MM.1S (cell line): ENCODE data around the gene ADAMTS18.
"Not testable (repeated sequence)": the region's sequence is repeated elsewhere in the genome, so short reads cannot be mapped to it uniquely, and the experiment has no call there.

Source experiments
- DNase-seq: peaks from one replicate; pipeline ENCODE4 v3.0.0-alpha.2; 2015
- H2AFZ ChIP-seq: fragments of 300-600 bp; sonication (generic); 2 replicates; pipeline ENCODE4 v1.6.0; 2016; ENCODE audit warnings: antibody characterized with exemption, low read length
- H3F3A ChIP-seq: fragments of 300-600 bp; sonication (generic); 2 replicates; pipeline ENCODE4 v1.6.1; 2016; ENCODE audit warnings: mild to moderate bottlenecking, antibody characterized with exemption, low read length, moderate library complexity, mixed read lengths; ENCODE audit not compliant: insufficient read depth
- H3K27ac ChIP-seq: fragments of 300-600 bp; sonication (generic); 2 replicates; pipeline ENCODE4 v1.5.1; 2016; ENCODE audit warnings: mild to moderate bottlenecking, low read length
- H3K27me3 ChIP-seq: fragments of 300-600 bp; sonication (generic); replicated peaks from 2 replicates; pipeline ENCODE4 v1.6.0; 2016; ENCODE audit warnings: low read length; ENCODE audit not compliant: insufficient read depth
- H3K36me3 ChIP-seq: fragments of 300-600 bp; sonication (generic); replicated peaks from 2 replicates; pipeline ENCODE4 v1.6.1; 2016; ENCODE audit warnings: mild to moderate bottlenecking, low read length, mixed read lengths; ENCODE audit not compliant: insufficient read depth
- H3K4me1 ChIP-seq: fragments of 300-600 bp; sonication (generic); 2 replicates; pipeline ENCODE4 v1.6.1; 2016; ENCODE audit warnings: low read length, mixed read lengths
- H3K4me2 ChIP-seq: fragments of 300-600 bp; sonication (generic); 2 replicates; pipeline ENCODE4 v1.6.0; 2016; ENCODE audit warnings: low read depth, low read length
- H3K4me3 ChIP-seq: fragments of 300-600 bp; sonication (generic); 2 replicates; pipeline ENCODE4 v1.5.1; 2016; ENCODE audit warnings: low read length, mixed read lengths
- H3K79me2 ChIP-seq: fragments of 300-600 bp; sonication (generic); 2 replicates; pipeline ENCODE4 v1.6.1; 2016; ENCODE audit warnings: mixed run types, low read length, mixed read lengths
- H3K9ac ChIP-seq: fragments of 300-600 bp; sonication (generic); 2 replicates; pipeline ENCODE4 v1.6.1; 2016; ENCODE audit warnings: low read length, mixed read lengths
- H3K9me2 ChIP-seq: fragments of 300-600 bp; sonication (generic); replicated peaks from 2 replicates; pipeline ENCODE4 v1.6.1; 2016; ENCODE audit warnings: mild to moderate bottlenecking, low read length, mixed read lengths; ENCODE audit not compliant: insufficient read depth
- H3K9me3 ChIP-seq: fragments of 300-600 bp; sonication (generic); replicated peaks from 2 replicates; pipeline ENCODE4 v1.6.1; 2016; ENCODE audit warnings: mild to moderate bottlenecking, low read length, mixed read lengths; ENCODE audit not compliant: insufficient read depth
- H4K20me1 ChIP-seq: fragments of 300-600 bp; sonication (generic); 2 replicates; pipeline ENCODE4 v1.6.1; 2016; ENCODE audit warnings: mild to moderate bottlenecking, low read length, moderate library complexity, mixed read lengths; ENCODE audit not compliant: insufficient read depth
- EZH2 ChIP-seq: fragments of 300-600 bp; sonication (generic); optimal IDR thresholded peaks from 2 replicates; pipeline ENCODE3; 2017; ENCODE audit warnings: low read depth, mild to moderate bottlenecking, antibody characterized with exemption, low read length, mixed read lengths
- EZH2phosphoT487 ChIP-seq: fragments of 300-600 bp; sonication (generic); IDR thresholded peaks from 2 replicates; pipeline ENCODE4 v1.6.1; 2018; ENCODE audit warnings: antibody characterized with exemption, low read length
- TF ChIP-seq, protein P1 (sequence below): fragments of 300-600 bp; sonication (generic); IDR thresholded peaks from 2 replicates; pipeline ENCODE4 v1.5.1; 2016; ENCODE audit warnings: antibody characterized with exemption, low read length, mixed read lengths

ADAMTS18 gene

DNA sequence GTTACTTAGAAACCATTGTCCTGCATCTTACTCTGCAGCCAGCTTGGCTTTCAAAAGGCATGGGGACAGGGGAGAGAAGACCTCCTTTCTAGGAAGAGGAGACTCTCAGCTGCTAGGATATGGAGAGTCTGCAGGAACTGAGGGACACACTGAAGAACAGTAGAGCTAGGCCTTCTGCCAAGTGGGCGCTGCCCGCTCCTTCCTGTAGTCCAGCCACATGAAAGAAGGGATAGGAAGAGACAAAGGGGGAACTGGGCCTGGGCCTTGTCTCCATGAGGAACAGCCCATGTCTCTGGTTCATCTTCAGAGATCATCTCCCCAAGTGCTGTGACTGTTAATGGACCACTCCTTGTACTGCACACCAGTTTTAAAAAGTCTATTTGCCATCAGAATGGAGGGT, 157.3 kb downstream of the ADAMTS18 start:
- Histone ChIP-seq H3F3A (no peaks in the 10 kb centered on the region), H3K9ac (no peak overlapping the region), H3K79me2 (no peaks in the 10 kb centered on the region), H3K4me3 (no peak overlapping the region), H3K9me2 (no peaks in the 10 kb centered on the region), H3K4me2 (peak overlapping the region; percentile 4; the same call in 1 of the 2 replicates), H3K27me3 (no peaks in the 10 kb centered on the region), H3K36me3 (no peaks in the 10 kb centered on the region), H3K9me3 (no peaks in the 10 kb centered on the region), H3K4me1 (peaks cover 3% of the 10 kb centered on the region; the same call in 1 of the 2 replicates), H3K27ac (no peak overlapping the region), H4K20me1 (no peaks in the 10 kb centered on the region), H2AFZ (no peak overlapping the region)
- no peak for TF ChIP-seq EZH2phosphoT487
- no peak for TF ChIP-seq EZH2
- TF ChIP-seq, protein P1, sequence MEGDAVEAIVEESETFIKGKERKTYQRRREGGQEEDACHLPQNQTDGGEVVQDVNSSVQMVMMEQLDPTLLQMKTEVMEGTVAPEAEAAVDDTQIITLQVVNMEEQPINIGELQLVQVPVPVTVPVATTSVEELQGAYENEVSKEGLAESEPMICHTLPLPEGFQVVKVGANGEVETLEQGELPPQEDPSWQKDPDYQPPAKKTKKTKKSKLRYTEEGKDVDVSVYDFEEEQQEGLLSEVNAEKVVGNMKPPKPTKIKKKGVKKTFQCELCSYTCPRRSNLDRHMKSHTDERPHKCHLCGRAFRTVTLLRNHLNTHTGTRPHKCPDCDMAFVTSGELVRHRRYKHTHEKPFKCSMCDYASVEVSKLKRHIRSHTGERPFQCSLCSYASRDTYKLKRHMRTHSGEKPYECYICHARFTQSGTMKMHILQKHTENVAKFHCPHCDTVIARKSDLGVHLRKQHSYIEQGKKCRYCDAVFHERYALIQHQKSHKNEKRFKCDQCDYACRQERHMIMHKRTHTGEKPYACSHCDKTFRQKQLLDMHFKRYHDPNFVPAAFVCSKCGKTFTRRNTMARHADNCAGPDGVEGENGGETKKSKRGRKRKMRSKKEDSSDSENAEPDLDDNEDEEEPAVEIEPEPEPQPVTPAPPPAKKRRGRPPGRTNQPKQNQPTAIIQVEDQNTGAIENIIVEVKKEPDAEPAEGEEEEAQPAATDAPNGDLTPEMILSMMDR, result no peak
- DNase-seq, result no peak

DNA sequence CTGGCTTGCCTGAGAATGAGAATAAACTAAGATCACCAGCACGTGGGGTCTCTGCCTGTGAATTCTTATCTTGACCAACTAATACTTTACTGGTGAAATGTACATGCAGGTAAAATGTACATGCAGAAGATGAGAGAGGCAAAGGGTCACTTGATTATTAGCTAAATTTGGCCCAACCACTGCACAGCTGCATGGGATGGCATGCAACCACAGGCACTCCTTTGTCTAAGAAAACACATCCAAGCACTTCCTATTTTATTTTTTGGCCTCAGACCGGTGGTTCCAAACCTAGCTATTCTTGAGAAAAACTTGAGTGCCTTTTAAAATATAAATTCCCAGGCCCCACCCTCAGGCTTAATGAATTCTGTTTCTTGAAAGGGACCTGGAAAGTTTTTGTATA, 157.7 kb downstream of the ADAMTS18 start:
- H3K9me2 ChIP-seq, result no peaks in the 10 kb centered on the region
- no peaks in the 10 kb centered on the region for H3F3A ChIP-seq
- H3K4me3 ChIP-seq, result no peak overlapping the region
- peaks cover 3% of the 10 kb centered on the region; the same call in 1 of the 2 replicates for H3K4me1 ChIP-seq
- H3K79me2 ChIP-seq, result no peaks in the 10 kb centered on the region
- H3K27me3 ChIP-seq, result no peaks in the 10 kb centered on the region
- no peak overlapping the region for H2AFZ ChIP-seq
- peak overlapping the region; percentile 4; the same call in 1 of the 2 replicates for H3K4me2 ChIP-seq
- H4K20me1 ChIP-seq, result no peaks in the 10 kb centered on the region
- DNase-seq, result peak; percentile 10
- H3K9ac ChIP-seq, result no peak overlapping the region
- TF ChIP-seq EZH2 (no peak), EZH2phosphoT487 (no peak)
- TF ChIP-seq, protein P1, result no peak
- H3K27ac ChIP-seq, result no peak overlapping the region
- no peaks in the 10 kb centered on the region for H3K9me3 ChIP-seq
- H3K36me3 ChIP-seq, result no peaks in the 10 kb centered on the region

DNA sequence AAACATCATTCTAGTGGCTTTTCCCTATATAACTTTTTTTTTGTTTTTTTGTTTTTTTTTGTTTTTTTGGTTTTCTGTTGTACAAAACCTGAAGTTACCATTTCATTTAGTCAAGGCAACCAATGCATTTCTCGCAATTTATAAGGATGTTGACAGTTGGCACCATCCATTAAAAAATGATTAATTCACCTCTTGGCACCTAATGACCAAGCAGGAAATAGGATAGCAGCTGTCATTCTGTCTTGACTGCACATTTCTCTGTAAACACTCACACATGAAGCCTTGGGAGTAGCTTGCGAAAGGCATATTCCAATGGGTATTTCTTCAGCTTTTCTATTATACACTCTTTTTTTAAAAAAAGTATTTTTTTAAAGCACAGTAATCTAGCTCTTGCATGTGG, 158.2 kb downstream of the ADAMTS18 start:
- no peaks in the 10 kb centered on the region for H4K20me1 ChIP-seq

DNA sequence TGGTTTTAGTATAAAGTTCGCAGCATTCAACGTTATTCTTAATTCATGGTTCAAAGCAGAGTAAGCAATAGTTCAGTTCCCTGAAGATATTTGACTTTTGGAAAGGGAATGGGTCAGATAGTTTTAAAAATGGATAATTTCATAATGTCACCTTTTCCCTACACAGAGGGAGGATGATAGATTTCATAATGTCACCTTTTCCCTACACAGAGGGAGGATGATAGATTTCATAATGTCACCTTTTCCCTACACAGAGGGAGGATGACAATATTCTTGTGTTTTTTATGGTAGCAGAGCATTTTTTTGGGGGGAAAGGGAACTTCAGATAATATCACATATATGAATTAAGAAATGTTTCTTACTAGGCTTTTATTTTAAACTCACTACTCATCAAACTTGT, 159.5 kb downstream of the ADAMTS18 start:
- not testable (repeated sequence) for H3K4me1 ChIP-seq, H3K27me3 ChIP-seq, H4K20me1 ChIP-seq, H3K9me3 ChIP-seq, H3K9ac ChIP-seq, H3K4me2 ChIP-seq, H2AFZ ChIP-seq, H3K4me3 ChIP-seq, H3K36me3 ChIP-seq, H3K27ac ChIP-seq, DNase-seq, H3K9me2 ChIP-seq, H3F3A ChIP-seq, H3K79me2 ChIP-seq

More for the DNA sequence above, 158.2 kb downstream of the ADAMTS18 start:
- no peaks in the 10 kb centered on the region for H3K79me2 ChIP-seq
- H3F3A ChIP-seq, result no peaks in the 10 kb centered on the region
- H2AFZ ChIP-seq, result no peak overlapping the region
- H3K4me1 ChIP-seq, result peaks cover 3% of the 10 kb centered on the region; the same call in 1 of the 2 replicates
- H3K9ac ChIP-seq, result no peak overlapping the region
- H3K9me2 ChIP-seq, result no peaks in the 10 kb centered on the region
- TF ChIP-seq, protein P1, result no peak
- TF ChIP-seq EZH2 (no peak), EZH2phosphoT487 (no peak)
- H3K4me2 ChIP-seq, result no peak overlapping the region
- no peak overlapping the region for H3K4me3 ChIP-seq
- H3K27me3 ChIP-seq, result no peaks in the 10 kb centered on the region
- H3K36me3 ChIP-seq, result no peaks in the 10 kb centered on the region
- no peaks in the 10 kb centered on the region for H3K9me3 ChIP-seq
- no peak overlapping the region for H3K27ac ChIP-seq
- no peak for DNase-seq
